HEK293 (cell line): ENCODE measurements around the gene ADSL.

Experiments
- CTCF ChIA-PET: fragments of 350-600 bp; formaldehyde crosslinking; extraction: SDS; loops from one replicate; lab custom pipeline; 2021; ENCODE audit warnings: antibody characterized with exemption; lab: Yijun Ruan, JAX
- POLR2A ChIA-PET: fragments of 300-600 bp; formaldehyde crosslinking; extraction: SDS; loops from one replicate; lab custom pipeline; 2020; ENCODE audit warnings: antibody characterized with exemption, inconsistent platforms; lab: Yijun Ruan, JAX
- H3K27ac ChIP-seq: fragments of 200-500 bp; sonication (Bioruptor generic); 2 replicates; pipeline ENCODE4 v1.5.1; 2014; ENCODE audit warnings: low read depth, low read length, control low read depth, inconsistent platforms; ENCODE audit errors: extremely low read depth
- H3K36me3 ChIP-seq, 2 experiments: fragments of 200-500 bp in 1 of 2; sonication (Bioruptor generic) in 1 of 2; 1 replicate in 1 of 2; 2 replicates in 1 of 2; pipeline ENCODE4 v1.5.1; 2014 to 2017; ENCODE audit warnings: inconsistent platforms in 2 of 2, low read length in 2 of 2; ENCODE audit not compliant: control insufficient read depth in 2 of 2, insufficient read depth in 1 of 2
- H3K4me1 ChIP-seq: fragments of 200-500 bp; sonication (Bioruptor generic); 2 replicates; pipeline ENCODE4 v1.5.1; 2014; ENCODE audit warnings: mild to moderate bottlenecking, low read length, inconsistent platforms; ENCODE audit not compliant: control insufficient read depth, insufficient read depth
- H3K4me3 ChIP-seq: 2 replicates; pipeline ENCODE4 v1.5.1; 2011; ENCODE audit warnings: low read depth, mild to moderate bottlenecking, control low read depth, low read length, moderate library complexity
- H3K9me3 ChIP-seq: fragments of 200-500 bp; sonication (Bioruptor generic); 2 replicates; pipeline ENCODE4 v1.5.1; 2014; ENCODE audit warnings: low read depth, low read length, inconsistent platforms; ENCODE audit not compliant: control insufficient read depth, insufficient read depth
- MYNN ChIP-seq: fragments of 450-650 bp; formaldehyde crosslinking; IDR thresholded peaks from 2 replicates; pipeline ENCODE4 v1.5.1; 2016; ENCODE audit warnings: missing biosample characterization, missing genetic modification characterization, borderline replicate concordance
- OSR2 ChIP-seq: fragments of 450-650 bp; formaldehyde crosslinking; IDR thresholded peaks from 2 replicates; pipeline ENCODE4 v1.5.1; 2016; ENCODE audit warnings: missing biosample characterization, missing genetic modification characterization
- WT1 ChIP-seq: fragments of 450-650 bp; formaldehyde crosslinking; IDR thresholded peaks from 2 replicates; pipeline ENCODE4 v1.5.1; 2016; ENCODE audit warnings: missing biosample characterization, missing genetic modification characterization
- ZBTB10 ChIP-seq: fragments of 450-650 bp; formaldehyde crosslinking; IDR thresholded peaks from 2 replicates; pipeline ENCODE4 v1.5.1; 2016; ENCODE audit warnings: missing biosample characterization, missing genetic modification characterization
- ZNF169 ChIP-seq: fragments of 450-650 bp; formaldehyde crosslinking; IDR thresholded peaks from 2 replicates; pipeline ENCODE4 v1.5.1; 2016; ENCODE audit warnings: missing biosample characterization, missing genetic modification characterization
- ZNF19 ChIP-seq: fragments of 450-650 bp; formaldehyde crosslinking; IDR thresholded peaks from 2 replicates; pipeline ENCODE4; 2016; ENCODE audit warnings: missing biosample characterization, missing genetic modification characterization, low read depth
- ZNF24 ChIP-seq: fragments of 450-650 bp; formaldehyde crosslinking; IDR thresholded peaks from 2 replicates; pipeline ENCODE4 v1.5.1; 2016; ENCODE audit warnings: missing biosample characterization, missing genetic modification characterization
- ZNF488 ChIP-seq: fragments of 450-650 bp; formaldehyde crosslinking; IDR thresholded peaks from 2 replicates; pipeline ENCODE4 v1.5.1; 2016; ENCODE audit warnings: missing biosample characterization, missing genetic modification characterization
- ZNF544 ChIP-seq: fragments of 450-650 bp; formaldehyde crosslinking; IDR thresholded peaks from 2 replicates; pipeline ENCODE4 v1.5.0; 2017; ENCODE audit warnings: missing biosample characterization, missing genetic modification characterization
- ZNF548 ChIP-seq: fragments of 450-650 bp; formaldehyde crosslinking; IDR thresholded peaks from 2 replicates; pipeline ENCODE4 v1.5.1; 2016; ENCODE audit warnings: missing biosample characterization, missing genetic modification characterization
- ZNF558 ChIP-seq: fragments of 450-650 bp; formaldehyde crosslinking; IDR thresholded peaks from 2 replicates; pipeline ENCODE4 v1.5.1; 2016; ENCODE audit warnings: missing biosample characterization, missing genetic modification characterization
- ZNF571 ChIP-seq: fragments of 450-650 bp; formaldehyde crosslinking; IDR thresholded peaks from 2 replicates; pipeline ENCODE4 v1.5.0; 2017; ENCODE audit warnings: missing biosample characterization, missing genetic modification characterization
- ZNF580 ChIP-seq: fragments of 450-650 bp; formaldehyde crosslinking; IDR thresholded peaks from 2 replicates; pipeline ENCODE4 v1.5.1; 2016; ENCODE audit warnings: missing biosample characterization, missing genetic modification characterization
- ZNF639 ChIP-seq: fragments of 450-650 bp; formaldehyde crosslinking; IDR thresholded peaks from 2 replicates; pipeline ENCODE4 v1.5.1; 2016; ENCODE audit warnings: missing biosample characterization, missing genetic modification characterization
- ZNF785 ChIP-seq: fragments of 450-650 bp; formaldehyde crosslinking; IDR thresholded peaks from 2 replicates; pipeline ENCODE4 v1.5.1; 2016; ENCODE audit warnings: missing biosample characterization, missing genetic modification characterization
- TF ChIP-seq, protein P1 (sequence below): fragments of 450-650 bp; formaldehyde crosslinking; IDR thresholded peaks from 2 replicates; pipeline ENCODE4 v1.5.1; 2016; ENCODE audit warnings: missing biosample characterization, missing genetic modification characterization
- TF ChIP-seq, protein P2 (sequence below): fragments of 450-650 bp; formaldehyde crosslinking; IDR thresholded peaks from 2 replicates; pipeline ENCODE4 v1.5.1; 2016; ENCODE audit warnings: missing biosample characterization, missing genetic modification characterization
- TF ChIP-seq, protein P3 (sequence below): fragments of 450-650 bp; formaldehyde crosslinking; IDR thresholded peaks from 2 replicates; pipeline ENCODE4 v1.5.1; 2016; ENCODE audit warnings: missing biosample characterization, missing genetic modification characterization, borderline replicate concordance
- TF ChIP-seq, protein P4 (sequence below): fragments of 450-650 bp; formaldehyde crosslinking; optimal IDR thresholded peaks from 2 replicates; pipeline ENCODE3; 2016; ENCODE audit warnings: missing biosample characterization, mild to moderate bottlenecking, missing genetic modification characterization

ADSL gene

GRCh38 chr22:40405178-40406062, 59.1 kb downstream of the ADSL start:
- no peak overlapping the region for H3K4me3 ChIP-seq
- no peak overlapping the region for H3K27ac ChIP-seq
- H3K36me3 ChIP-seq, result peaks cover 25 to 99% of the 10 kb centered on the region in 2 experiments
- H3K9me3 ChIP-seq, result no peaks in the 10 kb centered on the region
- TF ChIP-seq, protein P1, sequence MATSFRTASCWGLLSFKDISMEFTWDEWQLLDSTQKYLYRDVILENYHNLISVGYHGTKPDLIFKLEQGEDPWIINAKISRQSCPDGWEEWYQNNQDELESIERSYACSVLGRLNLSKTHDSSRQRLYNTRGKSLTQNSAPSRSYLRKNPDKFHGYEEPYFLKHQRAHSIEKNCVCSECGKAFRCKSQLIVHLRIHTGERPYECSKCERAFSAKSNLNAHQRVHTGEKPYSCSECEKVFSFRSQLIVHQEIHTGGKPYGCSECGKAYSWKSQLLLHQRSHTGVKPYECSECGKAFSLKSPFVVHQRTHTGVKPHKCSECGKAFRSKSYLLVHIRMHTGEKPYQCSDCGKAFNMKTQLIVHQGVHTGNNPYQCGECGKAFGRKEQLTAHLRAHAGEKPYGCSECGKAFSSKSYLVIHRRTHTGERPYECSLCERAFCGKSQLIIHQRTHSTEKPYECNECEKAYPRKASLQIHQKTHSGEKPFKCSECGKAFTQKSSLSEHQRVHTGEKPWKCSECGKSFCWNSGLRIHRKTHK (tag by site-specific recombination), result no peak
- no peak for TF ChIP-seq ZBTB10 (tag by site-specific recombination)
- no peak for TF ChIP-seq ZNF24
- TF ChIP-seq, protein P2, sequence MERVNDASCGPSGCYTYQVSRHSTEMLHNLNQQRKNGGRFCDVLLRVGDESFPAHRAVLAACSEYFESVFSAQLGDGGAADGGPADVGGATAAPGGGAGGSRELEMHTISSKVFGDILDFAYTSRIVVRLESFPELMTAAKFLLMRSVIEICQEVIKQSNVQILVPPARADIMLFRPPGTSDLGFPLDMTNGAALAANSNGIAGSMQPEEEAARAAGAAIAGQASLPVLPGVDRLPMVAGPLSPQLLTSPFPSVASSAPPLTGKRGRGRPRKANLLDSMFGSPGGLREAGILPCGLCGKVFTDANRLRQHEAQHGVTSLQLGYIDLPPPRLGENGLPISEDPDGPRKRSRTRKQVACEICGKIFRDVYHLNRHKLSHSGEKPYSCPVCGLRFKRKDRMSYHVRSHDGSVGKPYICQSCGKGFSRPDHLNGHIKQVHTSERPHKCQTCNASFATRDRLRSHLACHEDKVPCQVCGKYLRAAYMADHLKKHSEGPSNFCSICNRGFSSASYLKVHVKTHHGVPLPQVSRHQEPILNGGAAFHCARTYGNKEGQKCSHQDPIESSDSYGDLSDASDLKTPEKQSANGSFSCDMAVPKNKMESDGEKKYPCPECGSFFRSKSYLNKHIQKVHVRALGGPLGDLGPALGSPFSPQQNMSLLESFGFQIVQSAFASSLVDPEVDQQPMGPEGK (tag by site-specific recombination), result no peak
- TF ChIP-seq ZNF488, result no peak
- TF ChIP-seq OSR2 (tag by site-specific recombination), result no peak
- no peak for TF ChIP-seq ZNF571 (tag by site-specific recombination)
- TF ChIP-seq ZNF548, result no peak
- no peak for TF ChIP-seq ZNF544
- no peak for TF ChIP-seq ZNF639 (tag by site-specific recombination)
- no peak for TF ChIP-seq ZNF19 (tag by site-specific recombination)
- no peak for TF ChIP-seq ZNF785
- no peak for TF ChIP-seq ZNF169 (tag by site-specific recombination)
- no peak for TF ChIP-seq MYNN (tag by site-specific recombination)
- TF ChIP-seq ZNF558, result no peak
- TF ChIP-seq, protein P3, sequence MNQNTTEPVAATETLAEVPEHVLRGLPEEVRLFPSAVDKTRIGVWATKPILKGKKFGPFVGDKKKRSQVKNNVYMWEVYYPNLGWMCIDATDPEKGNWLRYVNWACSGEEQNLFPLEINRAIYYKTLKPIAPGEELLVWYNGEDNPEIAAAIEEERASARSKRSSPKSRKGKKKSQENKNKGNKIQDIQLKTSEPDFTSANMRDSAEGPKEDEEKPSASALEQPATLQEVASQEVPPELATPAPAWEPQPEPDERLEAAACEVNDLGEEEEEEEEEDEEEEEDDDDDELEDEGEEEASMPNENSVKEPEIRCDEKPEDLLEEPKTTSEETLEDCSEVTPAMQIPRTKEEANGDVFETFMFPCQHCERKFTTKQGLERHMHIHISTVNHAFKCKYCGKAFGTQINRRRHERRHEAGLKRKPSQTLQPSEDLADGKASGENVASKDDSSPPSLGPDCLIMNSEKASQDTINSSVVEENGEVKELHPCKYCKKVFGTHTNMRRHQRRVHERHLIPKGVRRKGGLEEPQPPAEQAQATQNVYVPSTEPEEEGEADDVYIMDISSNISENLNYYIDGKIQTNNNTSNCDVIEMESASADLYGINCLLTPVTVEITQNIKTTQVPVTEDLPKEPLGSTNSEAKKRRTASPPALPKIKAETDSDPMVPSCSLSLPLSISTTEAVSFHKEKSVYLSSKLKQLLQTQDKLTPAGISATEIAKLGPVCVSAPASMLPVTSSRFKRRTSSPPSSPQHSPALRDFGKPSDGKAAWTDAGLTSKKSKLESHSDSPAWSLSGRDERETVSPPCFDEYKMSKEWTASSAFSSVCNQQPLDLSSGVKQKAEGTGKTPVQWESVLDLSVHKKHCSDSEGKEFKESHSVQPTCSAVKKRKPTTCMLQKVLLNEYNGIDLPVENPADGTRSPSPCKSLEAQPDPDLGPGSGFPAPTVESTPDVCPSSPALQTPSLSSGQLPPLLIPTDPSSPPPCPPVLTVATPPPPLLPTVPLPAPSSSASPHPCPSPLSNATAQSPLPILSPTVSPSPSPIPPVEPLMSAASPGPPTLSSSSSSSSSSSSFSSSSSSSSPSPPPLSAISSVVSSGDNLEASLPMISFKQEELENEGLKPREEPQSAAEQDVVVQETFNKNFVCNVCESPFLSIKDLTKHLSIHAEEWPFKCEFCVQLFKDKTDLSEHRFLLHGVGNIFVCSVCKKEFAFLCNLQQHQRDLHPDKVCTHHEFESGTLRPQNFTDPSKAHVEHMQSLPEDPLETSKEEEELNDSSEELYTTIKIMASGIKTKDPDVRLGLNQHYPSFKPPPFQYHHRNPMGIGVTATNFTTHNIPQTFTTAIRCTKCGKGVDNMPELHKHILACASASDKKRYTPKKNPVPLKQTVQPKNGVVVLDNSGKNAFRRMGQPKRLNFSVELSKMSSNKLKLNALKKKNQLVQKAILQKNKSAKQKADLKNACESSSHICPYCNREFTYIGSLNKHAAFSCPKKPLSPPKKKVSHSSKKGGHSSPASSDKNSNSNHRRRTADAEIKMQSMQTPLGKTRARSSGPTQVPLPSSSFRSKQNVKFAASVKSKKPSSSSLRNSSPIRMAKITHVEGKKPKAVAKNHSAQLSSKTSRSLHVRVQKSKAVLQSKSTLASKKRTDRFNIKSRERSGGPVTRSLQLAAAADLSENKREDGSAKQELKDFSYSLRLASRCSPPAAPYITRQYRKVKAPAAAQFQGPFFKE (tag by site-specific recombination), result no peak
- no peak for TF ChIP-seq WT1 (tag by site-specific recombination)
- TF ChIP-seq ZNF580, result no peak
- TF ChIP-seq, protein P4, sequence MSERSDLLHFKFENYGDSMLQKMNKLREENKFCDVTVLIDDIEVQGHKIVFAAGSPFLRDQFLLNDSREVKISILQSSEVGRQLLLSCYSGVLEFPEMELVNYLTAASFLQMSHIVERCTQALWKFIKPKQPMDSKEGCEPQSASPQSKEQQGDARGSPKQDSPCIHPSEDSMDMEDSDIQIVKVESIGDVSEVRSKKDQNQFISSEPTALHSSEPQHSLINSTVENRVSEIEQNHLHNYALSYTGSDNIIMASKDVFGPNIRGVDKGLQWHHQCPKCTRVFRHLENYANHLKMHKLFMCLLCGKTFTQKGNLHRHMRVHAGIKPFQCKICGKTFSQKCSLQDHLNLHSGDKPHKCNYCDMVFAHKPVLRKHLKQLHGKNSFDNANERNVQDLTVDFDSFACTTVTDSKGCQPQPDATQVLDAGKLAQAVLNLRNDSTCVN (tag by site-specific recombination), result no peak
- TF ChIP-seq, all 188 proteins: peak for 0
- POLR2A ChIA-PET, result no interaction called here
- CTCF ChIA-PET, result interaction anchor here (1.4 kb wide), 1 partner anchor 240 kb away, joined by 3 read pairs; no protein-coding TSS in a partner anchor
- H3K4me1 ChIP-seq, result no peaks in the 10 kb centered on the region
